ENCODE data around the gene CTSE.

The CTSE gene

DNA sequence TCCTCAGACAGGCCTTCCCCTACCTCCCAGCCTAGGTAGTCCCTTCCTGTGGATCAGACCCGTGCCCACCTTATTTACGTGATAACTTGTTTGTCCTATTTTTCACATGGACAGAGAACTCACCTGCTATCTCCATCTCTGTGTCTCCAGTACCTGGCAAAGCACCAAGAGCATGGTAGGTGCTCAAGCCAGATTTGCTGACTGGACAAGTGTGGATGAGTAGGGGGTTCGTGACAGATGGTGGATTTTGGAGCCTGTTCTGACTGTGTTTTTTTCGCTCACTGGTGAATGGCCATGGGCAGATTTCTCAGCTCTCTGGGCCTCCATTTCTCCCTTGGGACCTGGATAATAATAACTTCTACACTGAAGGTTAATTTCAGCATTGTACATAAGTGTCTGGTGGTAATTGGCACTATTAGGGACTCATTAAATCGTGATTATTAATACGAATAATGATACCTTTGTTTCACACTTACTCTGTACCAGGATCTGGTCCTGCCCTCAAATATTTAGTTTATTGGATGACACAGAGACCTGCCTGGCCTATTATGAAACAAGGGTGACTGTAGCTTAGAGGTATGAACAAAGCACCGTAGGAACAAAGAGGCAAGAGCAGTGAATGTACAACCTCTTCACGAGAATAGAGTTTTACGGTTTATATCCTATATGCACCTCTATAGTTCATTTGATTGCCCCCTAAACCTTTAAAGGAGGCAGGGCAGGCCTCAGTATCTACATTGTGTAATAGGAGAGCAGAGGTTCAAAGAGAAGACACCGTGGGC lies 56.0 kb downstream of the CTSE start:
- DNase-seq, result no peak

- DNase-seq, result no peak
Observed at GRCh38 chr1:205965036-205965884, 58.4 kb downstream of the CTSE start.

DNA sequence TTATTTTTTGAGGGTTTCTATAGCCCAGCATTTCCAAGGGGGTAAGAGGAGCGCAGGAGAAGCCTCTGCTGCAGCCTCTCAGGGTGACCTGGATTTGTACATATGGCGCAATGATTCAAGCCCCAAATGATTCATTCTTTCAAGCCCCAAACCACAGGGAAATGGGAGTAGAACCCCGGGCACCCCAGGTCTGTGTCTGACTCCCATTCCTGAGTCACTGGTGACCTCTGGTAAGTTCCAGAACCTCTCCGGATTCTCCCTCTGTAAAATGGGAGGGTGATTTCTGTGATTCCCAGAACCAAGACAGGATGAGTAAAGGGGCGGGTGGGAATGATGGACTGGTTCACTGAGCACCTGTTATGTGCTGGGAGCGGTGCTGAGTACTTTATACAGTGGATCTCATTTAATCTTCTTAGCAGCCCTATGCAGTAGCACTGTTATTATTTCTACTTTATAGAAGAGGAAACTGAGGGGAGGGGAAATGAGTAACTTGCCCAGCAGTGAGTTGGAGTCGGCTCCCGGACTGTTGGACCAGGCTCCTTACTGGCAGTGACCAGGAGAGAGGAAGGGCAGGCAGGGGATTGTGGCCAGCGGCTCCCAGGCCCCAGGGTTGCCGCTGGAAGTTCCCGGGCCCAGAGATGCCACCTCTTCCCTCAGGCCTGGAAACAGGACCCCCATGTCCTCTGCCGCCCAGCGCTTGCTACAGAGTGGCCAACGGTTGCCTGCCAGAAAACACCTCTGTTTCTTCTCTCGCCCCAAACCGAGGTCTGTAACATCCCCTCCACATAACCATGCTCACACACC lies 60.1 kb downstream of the CTSE start:
- DNase-seq, result no peak

GRCh38 chr1:205962821-205963221 lies 60.9 kb downstream of the CTSE start:
- DNase-seq, result no peak

- no peak for DNase-seq
Observed at GRCh38 chr1:205961991-205962820, 61.5 kb downstream of the CTSE start.

- no peak for DNase-seq
Observed at GRCh38 chr1:205961405-205961804, 62.3 kb downstream of the CTSE start.

- DNase-seq, result no peak
Observed at GRCh38 chr1:205959789-205960188, 63.9 kb downstream of the CTSE start.
